ENCODE measurements around the gene CPNE1. TPM values are rescaled to one million over a fixed set of nuclear protein-coding genes. Genes with fewer than 3 reads are reported as not detected.

CPNE1 gene
- total and polyA plus RNA-seq, 12 donors = 25.8 to 114 (median 53.7) TPM

GRCh38 chr20:35582741-35583404, 81.8 kb downstream of the CPNE1 start:
- H3K4me1 ChIP-seq = no peaks in the 10 kb centered on the region
- no peaks in the 10 kb centered on the region for H3K27me3 ChIP-seq
- no peak for TF ChIP-seq CTCF (IDR thresholded peaks at IDR 0.05)
- 85 to 92% methylated on average over 12 of the region's 12 CpGs for WGBS, 2 donors
- no peak overlapping the region for H3K27ac ChIP-seq
- peaks cover 0 to 16% (median 6%) of the 10 kb centered on the region in 11 donors for H3K9me3 ChIP-seq
- H3K4me3 ChIP-seq = no peak overlapping the region
- no peak for ATAC-seq
- DNase-seq = no peak
- intact Hi-C loops (cut with DNase I) = no loop called here
- no peaks in the 10 kb centered on the region for H3K36me3 ChIP-seq

GRCh38 chr20:35582131-35582530, 82.6 kb downstream of the CPNE1 start:
- TF ChIP-seq CTCF (IDR thresholded peaks at IDR 0.05) = no peak
- no peaks in the 10 kb centered on the region for H3K27me3 ChIP-seq
- H3K36me3 ChIP-seq = no peaks in the 10 kb centered on the region
- 89 to 91% methylated on average over 7 of the region's 7 CpGs for WGBS, 2 donors
- intact Hi-C loops (cut with DNase I) = no loop called here
- DNase-seq (no peak), ATAC-seq (no peak)
- H3K9me3 ChIP-seq = peaks cover 0 to 16% (median 6%) of the 10 kb centered on the region in 11 donors
- no peak overlapping the region for H3K27ac ChIP-seq
- no peaks in the 10 kb centered on the region for H3K4me1 ChIP-seq
- H3K4me3 ChIP-seq = no peak overlapping the region

GRCh38 chr20:35579196-35579595, 85.5 kb downstream of the CPNE1 start:
- Histone ChIP-seq H3K4me1 (no peaks in the 10 kb centered on the region), H3K27ac (no peak overlapping the region), H3K36me3 (no peaks in the 10 kb centered on the region), H3K9me3 (peaks cover 0 to 20% (median 6%) of the 10 kb centered on the region in 11 donors), H3K4me3 (no peak overlapping the region), H3K27me3 (no peaks in the 10 kb centered on the region)
- TF ChIP-seq CTCF (IDR thresholded peaks at IDR 0.05) = no peak
- intact Hi-C loops (cut with DNase I) = no loop called here
- ATAC-seq = no peak
- DNase-seq = no peak
- WGBS, 2 donors = 94 to 98% methylated on average over 6 of the region's 6 CpGs

- Histone ChIP-seq H3K36me3 (no peaks in the 10 kb centered on the region), H3K4me1 (no peaks in the 10 kb centered on the region), H3K9me3 (peaks cover 0 to 27% (median 9%) of the 10 kb centered on the region in 11 donors), H3K27me3 (no peaks in the 10 kb centered on the region), H3K27ac (no peak overlapping the region), H3K4me3 (no peak overlapping the region)
- ATAC-seq (no peak), DNase-seq (no peak)
- intact Hi-C loops (cut with DNase I) = no loop called here
- TF ChIP-seq CTCF (IDR thresholded peaks at IDR 0.05) = no peak
- WGBS, 2 donors = 88 to 93% methylated on average over 8 of the region's 8 CpGs
Measured at GRCh38 chr20:35578469-35578868, 86.2 kb downstream of the CPNE1 start.
